Duodenal mucosa (tissue), 2 donors: Measurements from ENCODE around the gene OSBPL9.

Experiments
- H3K27ac ChIP-seq: one replicate; pipeline ENCODE4 v1.7.0; 2013; ENCODE audit warnings: low read depth, low read length
- H3K27me3 ChIP-seq, 2 donors: one replicate each; pipeline ENCODE4 v1.7.0; 2013; ENCODE audit warnings: low read length in 2 of 2, control low read depth in 1 of 2; ENCODE audit not compliant: insufficient read depth in 2 of 2, control insufficient read depth in 1 of 2
- H3K36me3 ChIP-seq, 2 donors: one replicate each; pipeline ENCODE4 v1.7.0; 2013; ENCODE audit warnings: low read length in 2 of 2, control low read depth in 1 of 2; ENCODE audit not compliant: insufficient read depth in 2 of 2, control insufficient read depth in 1 of 2
- H3K4me1 ChIP-seq, 2 donors: one replicate each; pipeline ENCODE4 v1.7.0; 2013; ENCODE audit warnings: low read length in 2 of 2, control low read depth in 1 of 2; ENCODE audit not compliant: insufficient read depth in 2 of 2, control insufficient read depth in 1 of 2
- H3K4me3 ChIP-seq, 2 donors: one replicate each; pipeline ENCODE4 v1.7.0; 2013; ENCODE audit warnings: low read length in 2 of 2, low read depth in 1 of 2
- H3K9ac ChIP-seq, 2 donors: one replicate each; pipeline ENCODE4 v1.7.0; 2013; ENCODE audit warnings: low read length in 2 of 2, low read depth in 1 of 2
- H3K9me3 ChIP-seq, 2 donors: one replicate each; pipeline ENCODE4 v1.7.0; 2013; ENCODE audit warnings: low read length in 2 of 2, control low read depth in 1 of 2; ENCODE audit not compliant: control insufficient read depth in 1 of 2

The OSBPL9 gene

DNA sequence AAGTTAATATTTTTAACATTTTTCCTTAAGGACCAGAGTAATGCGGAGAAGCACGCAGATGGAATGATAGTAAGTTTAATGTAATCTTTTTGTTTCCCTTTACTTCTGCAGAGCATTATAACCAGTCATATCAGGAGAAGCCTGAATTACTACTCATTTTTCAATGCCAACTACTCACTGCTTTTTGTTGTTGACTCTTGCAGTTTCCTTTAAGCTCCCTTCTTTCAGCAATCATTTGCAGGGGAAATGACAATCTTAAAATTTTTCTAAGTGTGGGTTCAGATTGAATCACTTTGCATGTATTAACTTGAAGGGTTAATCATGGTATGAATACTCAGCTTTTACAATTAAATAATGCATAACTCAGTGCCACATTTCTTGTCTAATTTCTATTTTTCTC, 139.4 kb downstream of the OSBPL9 start:
- Histone ChIP-seq H3K4me3 (no peak overlapping the region), H3K27me3 (no peaks in the 10 kb centered on the region), H3K27ac (no peak overlapping the region), H3K9me3 (no peaks in the 10 kb centered on the region), H3K36me3 (peaks cover 13 to 19% of the 10 kb centered on the region in 2 donors), H3K4me1 (no peaks in the 10 kb centered on the region), H3K9ac (no peak overlapping the region)

GRCh38 chr1:51758310-51758709, 141.4 kb downstream of the OSBPL9 start:
- H3K36me3 ChIP-seq, result peaks cover 0 to 5% of the 10 kb centered on the region in 2 donors

GRCh38 chr1:51760872-51761271, 144.0 kb downstream of the OSBPL9 start:
- no peaks in the 10 kb centered on the region for H3K4me1 ChIP-seq

More at GRCh38 chr1:51758310-51758709, 141.4 kb downstream of the OSBPL9 start:
- Histone ChIP-seq H3K9ac (no peak overlapping the region), H3K27me3 (no peaks in the 10 kb centered on the region), H3K4me3 (no peak overlapping the region), H3K4me1 (no peaks in the 10 kb centered on the region), H3K9me3 (no peaks in the 10 kb centered on the region), H3K27ac (no peak overlapping the region)

GRCh38 chr1:51761351-51761750, 144.5 kb downstream of the OSBPL9 start:
- H3K9me3 ChIP-seq, result no peaks in the 10 kb centered on the region
- H3K27ac ChIP-seq, result no peak overlapping the region
- H3K36me3 ChIP-seq, result peaks cover 0 to 8% of the 10 kb centered on the region in 2 donors
- no peak overlapping the region for H3K4me3 ChIP-seq
- no peaks in the 10 kb centered on the region for H3K27me3 ChIP-seq
- no peaks in the 10 kb centered on the region for H3K4me1 ChIP-seq
- H3K9ac ChIP-seq, result no peak overlapping the region

More at GRCh38 chr1:51760872-51761271, 144.0 kb downstream of the OSBPL9 start:
- Histone ChIP-seq H3K27me3 (no peaks in the 10 kb centered on the region), H3K36me3 (peaks cover 0 to 7% of the 10 kb centered on the region in 2 donors), H3K27ac (no peak overlapping the region), H3K4me3 (no peak overlapping the region), H3K9ac (no peak overlapping the region), H3K9me3 (no peaks in the 10 kb centered on the region)

DNA sequence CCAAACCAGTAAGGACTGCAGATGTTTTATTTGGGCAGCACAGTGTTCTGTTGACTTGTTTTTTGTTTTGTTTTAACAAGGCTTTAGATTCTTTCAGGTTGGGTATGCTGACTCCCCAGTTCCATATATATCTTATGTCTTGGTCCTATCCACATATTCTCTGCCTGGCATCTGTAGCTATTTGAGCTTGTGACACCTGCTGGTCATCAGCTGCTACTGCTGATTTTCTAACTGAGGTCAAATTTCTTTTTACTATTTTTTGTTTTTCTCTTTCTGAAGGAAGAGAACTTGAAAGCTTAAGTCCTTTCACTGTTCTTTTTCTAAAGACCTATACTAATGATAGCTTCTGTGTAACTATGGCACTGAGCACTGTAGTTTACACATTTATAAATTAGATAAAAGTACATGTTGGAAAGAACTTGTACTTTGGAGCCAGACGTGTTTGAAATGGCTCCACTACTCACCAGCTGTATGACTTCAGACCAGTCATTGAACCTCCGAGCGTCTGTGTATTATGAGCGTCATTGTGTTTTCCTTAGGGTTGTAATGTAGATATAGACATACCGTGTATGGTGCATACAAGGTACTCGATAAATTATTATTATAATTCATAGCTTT, 152.2 kb downstream of the OSBPL9 start:
- Histone ChIP-seq H3K4me3 (no peak overlapping the region), H3K9me3 (no peaks in the 10 kb centered on the region), H3K27me3 (no peaks in the 10 kb centered on the region), H3K4me1 (no peaks in the 10 kb centered on the region), H3K36me3 (peaks cover 16 to 31% of the 10 kb centered on the region in 2 donors), H3K27ac (no peak overlapping the region), H3K9ac (no peak overlapping the region)

- Histone ChIP-seq H3K9ac (no peak overlapping the region), H3K27me3 (no peaks in the 10 kb centered on the region), H3K4me1 (no peaks in the 10 kb centered on the region), H3K4me3 (no peak overlapping the region), H3K36me3 (peaks cover 20 to 40% of the 10 kb centered on the region in 2 donors), H3K9me3 (no peaks in the 10 kb centered on the region), H3K27ac (no peak overlapping the region)
These were observed 159.5 kb downstream of the OSBPL9 start for GRCh38 chr1:51776408-51776807.

DNA sequence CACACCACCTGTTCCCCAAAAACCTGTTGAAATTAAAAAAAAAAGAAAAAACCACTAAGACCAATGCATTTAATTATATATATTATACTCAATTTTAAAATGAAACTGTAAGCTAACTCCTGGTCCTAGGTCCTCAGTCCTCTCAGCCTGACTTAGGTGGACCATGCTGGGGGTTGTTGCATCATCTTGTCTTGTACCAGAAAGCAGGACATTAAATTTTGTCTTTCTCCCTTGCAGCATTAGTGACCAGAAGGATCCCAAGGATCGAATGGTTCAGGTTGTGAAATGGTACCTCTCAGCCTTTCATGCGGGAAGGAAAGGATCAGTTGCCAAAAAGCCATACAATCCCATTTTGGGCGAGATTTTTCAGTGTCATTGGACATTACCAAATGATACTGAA, 164.0 kb downstream of the OSBPL9 start:
- Histone ChIP-seq H3K9me3 (no peaks in the 10 kb centered on the region), H3K4me1 (no peaks in the 10 kb centered on the region), H3K27ac (no peak overlapping the region), H3K27me3 (no peaks in the 10 kb centered on the region), H3K9ac (no peak overlapping the region), H3K4me3 (no peak overlapping the region), H3K36me3 (peaks cover 17 to 61% of the 10 kb centered on the region in 2 donors)

- Histone ChIP-seq H3K36me3 (peaks cover 38 to 91% of the 10 kb centered on the region in 2 donors), H3K4me1 (no peaks in the 10 kb centered on the region), H3K9me3 (no peaks in the 10 kb centered on the region), H3K27ac (no peak overlapping the region), H3K27me3 (no peaks in the 10 kb centered on the region), H3K9ac (no peak overlapping the region), H3K4me3 (no peak overlapping the region)
These were observed 168.1 kb downstream of the OSBPL9 start for GRCh38 chr1:51784997-51785421.

- Histone ChIP-seq H3K4me3 (no peak overlapping the region), H3K36me3 (peaks cover 64 to 95% of the 10 kb centered on the region in 2 donors), H3K27ac (no peak overlapping the region), H3K27me3 (no peaks in the 10 kb centered on the region), H3K9ac (no peak overlapping the region), H3K9me3 (no peaks in the 10 kb centered on the region), H3K4me1 (no peaks in the 10 kb centered on the region)
These were observed 172.0 kb downstream of the OSBPL9 start for GRCh38 chr1:51788938-51789337.

DNA sequence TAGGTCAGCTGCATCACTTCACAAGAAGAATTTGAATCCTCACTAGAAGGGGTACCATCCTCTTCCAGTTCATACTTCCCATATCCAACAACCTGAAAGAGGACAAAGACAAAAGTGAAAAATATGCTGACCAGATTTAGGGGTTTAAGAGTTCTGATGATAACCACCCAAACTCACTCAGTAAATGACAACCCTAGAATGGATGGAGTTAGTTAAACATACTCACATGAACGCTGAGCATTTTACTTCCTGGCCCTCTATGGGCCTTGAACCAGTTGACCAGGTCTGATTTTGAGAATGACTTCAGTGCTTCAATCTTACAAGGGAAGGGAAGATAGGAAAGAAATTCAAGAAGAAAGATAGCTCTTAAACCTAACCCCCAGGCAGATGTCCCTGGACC, 172.4 kb downstream of the OSBPL9 start:
- H3K9me3 ChIP-seq, result no peaks in the 10 kb centered on the region
- no peaks in the 10 kb centered on the region for H3K4me1 ChIP-seq
- H3K36me3 ChIP-seq, result peaks cover 60 to 94% of the 10 kb centered on the region in 2 donors
- no peak overlapping the region for H3K27ac ChIP-seq
- H3K4me3 ChIP-seq, result no peak overlapping the region
- H3K27me3 ChIP-seq, result no peaks in the 10 kb centered on the region
- H3K9ac ChIP-seq, result no peak overlapping the region
